Stimulated activated CD8-positive, alpha-beta memory T cell treated with anti-CD3 and anti-CD28 coated beads, Interleukin-7, amount 100 ng/mL, for 4 hours (primary cell): ENCODE data around the gene SLC37A1.
"Not testable (repeated sequence)": the region's sequence is repeated elsewhere in the genome, so short reads cannot be mapped to it uniquely, and the experiment has no call there.

Experiments used
- DNase-seq, 2 donors: peaks; one replicate each; pipeline ENCODE4 v3.0.0-alpha.2; 2020; ENCODE audit warnings: low read depth in 2 of 2

SLC37A1 gene

GRCh38 chr21:42593007-42593814 is 79.6 kb downstream of the SLC37A1 start:
- peak; percentile 28 to 49 for DNase-seq

GRCh38 chr21:42594616-42595282 is 81.1 kb downstream of the SLC37A1 start:
- DNase-seq = no peak

- no peak for DNase-seq
These were observed 81.9 kb downstream of the SLC37A1 start for GRCh38 chr21:42595283-42596187.

- DNase-seq = no peak
These were observed 83.0 kb downstream of the SLC37A1 start for GRCh38 chr21:42596657-42597056.

GRCh38 chr21:42597487-42598158 is 84.0 kb downstream of the SLC37A1 start:
- DNase-seq = no peak

GRCh38 chr21:42598159-42598735 is 84.6 kb downstream of the SLC37A1 start:
- no peak for DNase-seq

- no peak for DNase-seq
These were observed 85.8 kb downstream of the SLC37A1 start for GRCh38 chr21:42599486-42599885.

- no peak for DNase-seq
These were observed 86.3 kb downstream of the SLC37A1 start for GRCh38 chr21:42599962-42600361.

GRCh38 chr21:42601656-42602055 is 88.0 kb downstream of the SLC37A1 start:
- DNase-seq = no peak

GRCh38 chr21:42607102-42607501 is 93.5 kb downstream of the SLC37A1 start:
- DNase-seq = no peak

- DNase-seq = no peak
These were observed 94.0 kb downstream of the SLC37A1 start for GRCh38 chr21:42607525-42608102.

- DNase-seq = no peak
These were observed 94.8 kb downstream of the SLC37A1 start for GRCh38 chr21:42608446-42608845.

GRCh38 chr21:42609811-42610210 is 96.2 kb downstream of the SLC37A1 start:
- DNase-seq = peak in 1 of 2 donors; percentile 7

- DNase-seq = no peak
These were observed 98.2 kb downstream of the SLC37A1 start for GRCh38 chr21:42611852-42612251.

- DNase-seq = no peak
These were observed 98.7 kb downstream of the SLC37A1 start for GRCh38 chr21:42612390-42612789.

- no peak for DNase-seq
These were observed 100.1 kb downstream of the SLC37A1 start for GRCh38 chr21:42613756-42614155.

- DNase-seq = peak in 1 of 2 donors; percentile 8
These were observed 100.7 kb downstream of the SLC37A1 start for GRCh38 chr21:42614396-42614795.

- peak; percentile 17 to 25 for DNase-seq
These were observed 101.2 kb downstream of the SLC37A1 start for GRCh38 chr21:42614811-42615351.

- not testable (repeated sequence) for DNase-seq
These were observed 101.7 kb downstream of the SLC37A1 start for GRCh38 chr21:42615377-42615776.

GRCh38 chr21:42615924-42616323 is 102.3 kb downstream of the SLC37A1 start:
- no peak for DNase-seq

GRCh38 chr21:42616446-42616845 is 102.8 kb downstream of the SLC37A1 start:
- DNase-seq = no peak
